Caco-2 (cell line): Measurements from ENCODE around the gene PPP4R4. TPM values are rescaled to one million over a fixed set of nuclear protein-coding genes. Genes with fewer than 3 reads are reported as not detected.
"Not testable (repeated sequence)": the region's sequence is repeated elsewhere in the genome, so short reads cannot be mapped to it uniquely, and the experiment has no call there.

Source experiments
- BruUV-seq: library from RNA; stranded (reverse); fragments of 400-500 nt; replicated peaks from 2 replicates; lab custom pipeline; 2021; lab: Mats Ljungman, UMichigan
- CTCF ChIA-PET: fragments of 300-600 bp; sonication (Branson Sonifier 250); formaldehyde crosslinking; loops from one replicate; lab custom pipeline; 2022; ENCODE audit warnings: antibody characterized with exemption; lab: Charles Lee
- POLR2A ChIA-PET: fragments of 300-600 bp; sonication (Branson Sonifier 250); formaldehyde crosslinking; loops from one replicate; lab custom pipeline; 2022; ENCODE audit warnings: antibody characterized with exemption; lab: Charles Lee
- DNase-seq, 2 experiments: peaks; one replicate each; pipeline versions ENCODE4 v3.0.0 to v3.0.0-alpha.2; 2020 to 2022
- H3K27me3 ChIP-seq: replicated peaks from 2 replicates; pipeline ENCODE4 v1.6.0; 2011; ENCODE audit warnings: low read length; ENCODE audit not compliant: control insufficient read depth, insufficient read depth
- H3K36me3 ChIP-seq: 2 replicates; pipeline ENCODE4 v1.5.1; 2011; ENCODE audit warnings: low read length; ENCODE audit not compliant: control insufficient read depth, insufficient read depth
- H3K4me1 ChIP-seq: fragments of 250-450 bp; sonication (Bioruptor Pico); 2 replicates; pipeline ENCODE4 v1.5.1; 2020; ENCODE audit warnings: mild to moderate bottlenecking
- H3K4me3 ChIP-seq: 2 replicates; pipeline ENCODE4 v1.5.1; 2011; ENCODE audit warnings: low read depth, mild to moderate bottlenecking, control low read depth, low read length
- H3K9me3 ChIP-seq: fragments of 250-450 bp; sonication (Bioruptor Pico); 2 replicates; pipeline ENCODE4 v1.5.1; 2020; ENCODE audit warnings: mild to moderate bottlenecking, moderate library complexity
- H3K27ac Mint-ChIP-seq: one replicate; pipeline ENCODE4 v1.8.0; 2022; ENCODE audit warnings: mixed read lengths; ENCODE audit not compliant: unreplicated experiment
- H3K27me3 Mint-ChIP-seq: one replicate; pipeline ENCODE4 v1.8.0; 2022; ENCODE audit warnings: mixed read lengths; ENCODE audit not compliant: insufficient read depth, unreplicated experiment
- H3K36me3 Mint-ChIP-seq: one replicate; pipeline ENCODE4 v1.8.0; 2022; ENCODE audit warnings: mild to moderate bottlenecking, mixed read lengths; ENCODE audit not compliant: insufficient read depth, unreplicated experiment
- H3K4me1 Mint-ChIP-seq: one replicate; pipeline ENCODE4 v1.8.0; 2022; ENCODE audit warnings: low read depth, mixed read lengths; ENCODE audit not compliant: unreplicated experiment
- H3K4me3 Mint-ChIP-seq: one replicate; pipeline ENCODE4 v1.8.0; 2022; ENCODE audit warnings: mild to moderate bottlenecking, moderate library complexity, mixed read lengths; ENCODE audit not compliant: unreplicated experiment
- H3K9me3 Mint-ChIP-seq: one replicate; pipeline ENCODE4 v1.8.0; 2022; ENCODE audit warnings: mixed read lengths; ENCODE audit not compliant: unreplicated experiment
- CTCF ChIP-seq, 2 experiments: fragments of 200-600 bp in 1 of 2; IDR thresholded peaks; 1 replicate in 1 of 2; 2 replicates in 1 of 2; pipeline versions ENCODE4 v1.5.1 to v1.8.0; 2011 to 2022; ENCODE audit warnings: antibody characterized with exemption in 1 of 2, control low read depth in 1 of 2, inconsistent platforms in 1 of 2, low read depth in 1 of 2, low read length in 1 of 2, mild to moderate bottlenecking in 1 of 2, moderate library complexity in 1 of 2; ENCODE audit not compliant: insufficient read depth in 1 of 2, severe bottlenecking in 1 of 2, unreplicated experiment in 1 of 2
- intact Hi-C: fragments of 100-400 bp; cut with micrococcal nuclease; formaldehyde crosslinking; loops from one replicate; pipeline ENCODE4 v1.10.0; 2022; ENCODE audit not compliant: unreplicated experiment
- total RNA-seq: library from RNA; stranded (reverse); gene quantifications from 2 replicates; pipeline ENCODE4 v1.2.3, GENCODE V29; 2022

Gene PPP4R4
- total RNA-seq, 1 experiment from 2014 or later: 0.20 TPM

- Mint-ChIP-seq H3K36me3 (no peaks in the 10 kb centered on the region), H3K4me1 (no peaks in the 10 kb centered on the region), H3K27ac (no peak overlapping the region), H3K4me3 (no peak overlapping the region), H3K27me3 (peaks cover 2% of the 10 kb centered on the region), H3K9me3 (no peaks in the 10 kb centered on the region)
- H3K4me3 ChIP-seq: no peak overlapping the region
- no peak for TF ChIP-seq CTCF (IDR thresholded peaks at IDR 0.05; ENCODE audit: insufficient read depth in 1 of 2, low read depth in 1 of 2, low read length in 1 of 2, severe bottlenecking in 1 of 2, unreplicated experiment in 1 of 2)
- CTCF ChIA-PET: no interaction called here
- no peaks in the 10 kb centered on the region for H3K27me3 ChIP-seq
- intact Hi-C loops: no loop called here
- no peak for DNase-seq
- POLR2A ChIA-PET: no interaction called here
- no TSS peak for BruUV-seq
- H3K36me3 ChIP-seq: no peaks in the 10 kb centered on the region
- H3K9me3 ChIP-seq: no peaks in the 10 kb centered on the region
- no peaks in the 10 kb centered on the region for H3K4me1 ChIP-seq
These were observed 95.0 kb downstream of the PPP4R4 start for GRCh38 chr14:94269156-94269555.

- H3K27ac Mint-ChIP-seq, H3K4me1 ChIP-seq, CTCF ChIA-PET, BruUV-seq, H3K4me1 Mint-ChIP-seq, H3K9me3 Mint-ChIP-seq, H3K36me3 ChIP-seq, H3K27me3 Mint-ChIP-seq, H3K36me3 Mint-ChIP-seq, POLR2A ChIA-PET, intact Hi-C loops, H3K9me3 ChIP-seq, H3K4me3 ChIP-seq, H3K27me3 ChIP-seq, H3K4me3 Mint-ChIP-seq: not testable (repeated sequence)
- peak; percentile 15 to 52 for DNase-seq
These were observed 102.9 kb downstream of the PPP4R4 start for GRCh38 chr14:94276898-94277561.

- no peak for DNase-seq
- ChIA-PET CTCF (no interaction called here), POLR2A (no interaction called here)
- no peaks in the 10 kb centered on the region for H3K36me3 ChIP-seq
- no peaks in the 10 kb centered on the region for H3K4me1 ChIP-seq
- intact Hi-C loops: no loop called here
- H3K9me3 ChIP-seq: peaks cover 3% of the 10 kb centered on the region; the same call in 1 of the 2 replicates
- H3K36me3 Mint-ChIP-seq: no peaks in the 10 kb centered on the region
- no peak overlapping the region for H3K27ac Mint-ChIP-seq
- TF ChIP-seq CTCF (IDR thresholded peaks at IDR 0.05; ENCODE audit: insufficient read depth in 1 of 2, low read depth in 1 of 2, low read length in 1 of 2, severe bottlenecking in 1 of 2, unreplicated experiment in 1 of 2): no peak
- no peaks in the 10 kb centered on the region for H3K4me1 Mint-ChIP-seq
- no TSS peak for BruUV-seq
- no peaks in the 10 kb centered on the region for H3K27me3 ChIP-seq
- H3K4me3 Mint-ChIP-seq: no peak overlapping the region
- no peak overlapping the region for H3K4me3 ChIP-seq
- H3K27me3 Mint-ChIP-seq: no peaks in the 10 kb centered on the region
- no peaks in the 10 kb centered on the region for H3K9me3 Mint-ChIP-seq
These were observed 104.6 kb downstream of the PPP4R4 start for GRCh38 chr14:94278731-94279130.
